ENCODE data around the gene ZNF441. TPM values are rescaled to one million over a fixed set of nuclear protein-coding genes. Genes with fewer than 3 reads are reported as not detected.

ZNF441 gene
- total and polyA plus RNA-seq, 2 of the 13 experiments (the other 11 are each of a cell fraction or from before 2014, with no cell fraction given), result 2.8 to 10.0 TPM

DNA sequence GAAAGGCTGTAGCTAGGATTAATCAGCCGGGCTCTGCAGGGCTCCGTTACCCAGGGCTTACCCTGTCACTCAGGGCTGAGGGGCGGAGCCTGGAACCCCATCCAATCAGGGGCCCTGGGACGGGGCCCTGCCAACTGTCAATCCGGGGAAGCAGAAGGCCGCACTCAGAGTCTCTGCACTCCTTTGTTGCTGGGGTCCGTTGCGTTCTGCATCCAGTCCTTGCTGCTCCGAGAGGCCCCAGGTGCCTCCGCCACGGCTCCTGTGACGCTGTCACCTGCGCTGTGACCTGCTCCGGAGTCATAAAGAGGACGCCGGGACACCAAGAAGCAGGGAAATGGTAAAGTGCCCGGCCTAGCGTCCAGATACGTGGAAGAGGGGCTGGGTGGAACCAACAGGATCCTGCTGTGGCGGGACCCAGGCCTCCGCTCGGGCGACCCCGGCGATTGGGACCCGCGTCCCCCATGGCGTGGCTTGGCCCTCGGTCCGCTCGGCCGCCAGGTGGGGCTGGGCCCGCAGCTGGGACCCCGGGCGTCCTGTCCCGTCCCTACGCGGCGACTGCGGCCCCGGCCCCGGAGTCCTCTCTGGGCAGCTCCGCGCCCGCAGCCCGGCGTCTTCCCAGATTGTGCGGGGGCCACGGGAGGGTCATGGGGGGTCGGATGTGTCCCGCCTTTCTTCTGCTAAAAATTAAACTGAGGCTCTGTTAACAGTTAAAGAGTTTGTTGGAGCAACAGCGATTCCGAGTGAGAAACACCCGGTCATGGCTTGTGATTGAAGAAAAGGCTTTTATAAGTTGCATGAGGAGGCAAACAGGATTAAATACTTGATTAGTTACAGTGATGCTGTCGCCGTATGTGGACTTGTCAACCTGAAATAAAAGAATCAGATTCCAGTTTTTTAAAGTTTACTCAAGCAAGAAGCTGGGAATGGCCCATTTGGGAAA is 31.9 kb downstream of the ZNF441 start, which contains the start of gene ZNF491 (continued):
- TF ChIP-seq, protein P1, sequence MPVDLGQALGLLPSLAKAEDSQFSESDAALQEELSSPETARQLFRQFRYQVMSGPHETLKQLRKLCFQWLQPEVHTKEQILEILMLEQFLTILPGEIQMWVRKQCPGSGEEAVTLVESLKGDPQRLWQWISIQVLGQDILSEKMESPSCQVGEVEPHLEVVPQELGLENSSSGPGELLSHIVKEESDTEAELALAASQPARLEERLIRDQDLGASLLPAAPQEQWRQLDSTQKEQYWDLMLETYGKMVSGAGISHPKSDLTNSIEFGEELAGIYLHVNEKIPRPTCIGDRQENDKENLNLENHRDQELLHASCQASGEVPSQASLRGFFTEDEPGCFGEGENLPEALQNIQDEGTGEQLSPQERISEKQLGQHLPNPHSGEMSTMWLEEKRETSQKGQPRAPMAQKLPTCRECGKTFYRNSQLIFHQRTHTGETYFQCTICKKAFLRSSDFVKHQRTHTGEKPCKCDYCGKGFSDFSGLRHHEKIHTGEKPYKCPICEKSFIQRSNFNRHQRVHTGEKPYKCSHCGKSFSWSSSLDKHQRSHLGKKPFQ (CRISPR knock-in tag; IDR thresholded peaks at IDR 0.05; ENCODE audit: insufficient replicate concordance), result no peak
- no peak for TF ChIP-seq XBP1 (CRISPR knock-in tag; IDR thresholded peaks at IDR 0.05)
- TF ChIP-seq NFKBIZ (CRISPR knock-in tag; IDR thresholded peaks at IDR 0.05), result no peak
- no peak for TF ChIP-seq FOXM1 (CRISPR knock-in tag; IDR thresholded peaks at IDR 0.05)
- TF ChIP-seq ZNF713 (CRISPR knock-in tag; IDR thresholded peaks at IDR 0.05), result no peak
- no peak for TF ChIP-seq ZEB1 (IDR thresholded peaks at IDR 0.05; ENCODE audit: insufficient replicate concordance, low read depth)
- TF ChIP-seq HOXA5 (CRISPR knock-in tag; IDR thresholded peaks at IDR 0.05), result no peak
- TF ChIP-seq, protein P2, sequence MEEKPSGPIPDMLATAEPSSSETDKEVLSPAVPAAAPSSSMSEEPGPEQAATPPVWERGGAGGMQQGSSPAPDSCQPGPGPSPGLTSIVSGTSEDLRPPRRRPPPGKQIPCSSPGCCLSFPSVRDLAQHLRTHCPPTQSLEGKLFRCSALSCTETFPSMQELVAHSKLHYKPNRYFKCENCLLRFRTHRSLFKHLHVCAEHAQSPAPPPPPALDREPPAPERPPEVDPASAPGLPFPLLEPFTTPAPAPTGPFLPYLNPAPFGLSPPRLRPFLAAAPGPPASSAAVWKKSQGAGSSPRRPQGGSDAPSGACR (CRISPR knock-in tag; IDR thresholded peaks at IDR 0.05), result no peak
- no peak for TF ChIP-seq ZNF3 (CRISPR knock-in tag; IDR thresholded peaks at IDR 0.05)
- TF ChIP-seq ONECUT2 (CRISPR knock-in tag; IDR thresholded peaks at IDR 0.05), result no peak
- no peak; the same call in 1 of the 2 replicates for TF ChIP-seq RFX1 (IDR thresholded peaks at IDR 0.05)
- TF ChIP-seq NFIB (CRISPR knock-in tag; IDR thresholded peaks at IDR 0.05; ENCODE audit: borderline replicate concordance), result no peak
- TF ChIP-seq ZNF44 (CRISPR knock-in tag; IDR thresholded peaks at IDR 0.05), result no peak
- TF ChIP-seq, protein P3, sequence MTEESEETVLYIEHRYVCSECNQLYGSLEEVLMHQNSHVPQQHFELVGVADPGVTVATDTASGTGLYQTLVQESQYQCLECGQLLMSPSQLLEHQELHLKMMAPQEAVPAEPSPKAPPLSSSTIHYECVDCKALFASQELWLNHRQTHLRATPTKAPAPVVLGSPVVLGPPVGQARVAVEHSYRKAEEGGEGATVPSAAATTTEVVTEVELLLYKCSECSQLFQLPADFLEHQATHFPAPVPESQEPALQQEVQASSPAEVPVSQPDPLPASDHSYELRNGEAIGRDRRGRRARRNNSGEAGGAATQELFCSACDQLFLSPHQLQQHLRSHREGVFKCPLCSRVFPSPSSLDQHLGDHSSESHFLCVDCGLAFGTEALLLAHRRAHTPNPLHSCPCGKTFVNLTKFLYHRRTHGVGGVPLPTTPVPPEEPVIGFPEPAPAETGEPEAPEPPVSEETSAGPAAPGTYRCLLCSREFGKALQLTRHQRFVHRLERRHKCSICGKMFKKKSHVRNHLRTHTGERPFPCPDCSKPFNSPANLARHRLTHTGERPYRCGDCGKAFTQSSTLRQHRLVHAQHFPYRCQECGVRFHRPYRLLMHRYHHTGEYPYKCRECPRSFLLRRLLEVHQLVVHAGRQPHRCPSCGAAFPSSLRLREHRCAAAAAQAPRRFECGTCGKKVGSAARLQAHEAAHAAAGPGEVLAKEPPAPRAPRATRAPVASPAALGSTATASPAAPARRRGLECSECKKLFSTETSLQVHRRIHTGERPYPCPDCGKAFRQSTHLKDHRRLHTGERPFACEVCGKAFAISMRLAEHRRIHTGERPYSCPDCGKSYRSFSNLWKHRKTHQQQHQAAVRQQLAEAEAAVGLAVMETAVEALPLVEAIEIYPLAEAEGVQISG (CRISPR knock-in tag; IDR thresholded peaks at IDR 0.05), result peak; percentile 94
- 0 out of 2 replicates have a peak, but pooled peaks have one; percentile 33 for TF ChIP-seq NR2C2 (CRISPR knock-in tag; IDR thresholded peaks at IDR 0.05; ENCODE audit: borderline replicate concordance)
- TF ChIP-seq SOX13 (IDR thresholded peaks at IDR 0.05), result no peak
- no peak for TF ChIP-seq SOX13 (CRISPR knock-in tag; conservative IDR thresholded peaks at IDR 0.05 in 1 of 2, IDR thresholded peaks at IDR 0.05 in 1 of 2)
- TF ChIP-seq TAF15 (IDR thresholded peaks at IDR 0.05; ENCODE audit: low read depth, low read length, poor library complexity, severe bottlenecking), result no peak
- TF ChIP-seq ZNF816 (CRISPR knock-in tag; IDR thresholded peaks at IDR 0.05; ENCODE audit: borderline replicate concordance), result no peak
- TF ChIP-seq ZNF570 (CRISPR knock-in tag; IDR thresholded peaks at IDR 0.05; ENCODE audit: borderline replicate concordance), result no peak
- no peak for TF ChIP-seq FOXK2 (IDR thresholded peaks at IDR 0.05)
- peak; percentile 47; the same call in 1 of the 2 replicates for TF ChIP-seq YEATS2 (CRISPR knock-in tag; IDR thresholded peaks at IDR 0.05; ENCODE audit: borderline replicate concordance)
- no peak for TF ChIP-seq TRIM24 (CRISPR knock-in tag; IDR thresholded peaks at IDR 0.05)
- no peak for TF ChIP-seq HNRNPUL1 (IDR thresholded peaks at IDR 0.05; ENCODE audit: low read depth, low read length)
- TF ChIP-seq SP5 (CRISPR knock-in tag; IDR thresholded peaks at IDR 0.05; ENCODE audit: borderline replicate concordance, low read depth), result no peak
- TF ChIP-seq, protein P4, sequence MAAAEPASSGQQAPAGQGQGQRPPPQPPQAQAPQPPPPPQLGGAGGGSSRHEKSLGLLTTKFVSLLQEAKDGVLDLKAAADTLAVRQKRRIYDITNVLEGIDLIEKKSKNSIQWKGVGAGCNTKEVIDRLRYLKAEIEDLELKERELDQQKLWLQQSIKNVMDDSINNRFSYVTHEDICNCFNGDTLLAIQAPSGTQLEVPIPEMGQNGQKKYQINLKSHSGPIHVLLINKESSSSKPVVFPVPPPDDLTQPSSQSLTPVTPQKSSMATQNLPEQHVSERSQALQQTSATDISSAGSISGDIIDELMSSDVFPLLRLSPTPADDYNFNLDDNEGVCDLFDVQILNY (CRISPR knock-in tag; conservative IDR thresholded peaks at IDR 0.05), result no peak

Measured in HepG2 (cell line).